Measurements from ENCODE around the gene VRK3. TPM values are rescaled to one million over a fixed set of nuclear protein-coding genes. Genes with fewer than 3 reads are reported as not detected.
A peak's percentile ranks its signal among the peaks of the same experiment; 100 is the strongest.

The VRK3 gene
- total RNA-seq, 1 donor from 2014 or later = 43.4 TPM

GRCh38 chr19:49931293-49932040 lies 93.7 kb downstream of the VRK3 start:
- no peak for TF ChIP-seq CTCF (conservative IDR thresholded peaks at IDR 0.05)
- H3K27me3 Mint-ChIP-seq (ENCODE audit: low read depth) = peaks cover 19% of the 10 kb centered on the region
- peaks cover 31% of the 10 kb centered on the region for H3K4me1 Mint-ChIP-seq
- DNase-seq (ENCODE audit: low read depth, low spot score) = no peak
- peak overlapping the region; percentile 31 for H3K4me3 Mint-ChIP-seq
- H3K9me3 Mint-ChIP-seq = peaks cover 5% of the 10 kb centered on the region
- peaks cover 26% of the 10 kb centered on the region for H3K36me3 Mint-ChIP-seq (ENCODE audit: low read depth)
- no peak overlapping the region for H3K27ac Mint-ChIP-seq (ENCODE audit: unreplicated experiment)

GRCh38 chr19:49930483-49931011 lies 94.6 kb downstream of the VRK3 start:
- Mint-ChIP-seq H3K4me1 (peaks cover 34% of the 10 kb centered on the region), H3K27ac (ENCODE audit: unreplicated experiment) (no peak overlapping the region), H3K27me3 (ENCODE audit: low read depth) (peaks cover 16% of the 10 kb centered on the region), H3K9me3 (peaks cover 5% of the 10 kb centered on the region), H3K4me3 (peak overlapping the region; percentile 96), H3K36me3 (ENCODE audit: low read depth) (peaks cover 29% of the 10 kb centered on the region)
- no peak for DNase-seq (ENCODE audit: low read depth, low spot score)
- no peak for TF ChIP-seq CTCF (conservative IDR thresholded peaks at IDR 0.05)

- peak; percentile 21 for TF ChIP-seq CTCF (conservative IDR thresholded peaks at IDR 0.05)
- peak overlapping the region; percentile 100 for H3K27ac Mint-ChIP-seq (ENCODE audit: unreplicated experiment)
- peaks cover 5% of the 10 kb centered on the region for H3K9me3 Mint-ChIP-seq
- peaks cover 39% of the 10 kb centered on the region for H3K4me1 Mint-ChIP-seq
- peaks cover 16% of the 10 kb centered on the region for H3K27me3 Mint-ChIP-seq (ENCODE audit: low read depth)
- peak overlapping the region; percentile 96 for H3K4me3 Mint-ChIP-seq
- DNase-seq (ENCODE audit: low read depth, low spot score) = peak; percentile 94
- peaks cover 31% of the 10 kb centered on the region for H3K36me3 Mint-ChIP-seq (ENCODE audit: low read depth)
These were observed 95.3 kb downstream of the VRK3 start for GRCh38 chr19:49929611-49930482.

GRCh38 chr19:49929121-49929610 lies 96.0 kb downstream of the VRK3 start, which contains the start of the genes ATF5 and NUP62:
TSS of gene ATF5 (plus strand) at chr19:49929205. CDS start at chr19:49930851, 1,646 bp downstream.
TSS of gene NUP62 (minus strand) at chr19:49929504. CDS start at chr19:49909807, 19,697 bp downstream.
- peak; percentile 95 for DNase-seq (ENCODE audit: low read depth, low spot score)
- H3K4me1 Mint-ChIP-seq = peaks cover 39% of the 10 kb centered on the region
- peaks cover 5% of the 10 kb centered on the region for H3K9me3 Mint-ChIP-seq
- H3K4me3 Mint-ChIP-seq = peak within 1 kb of the TSS; percentile 96
- peaks cover 31% of the 10 kb centered on the region for H3K36me3 Mint-ChIP-seq (ENCODE audit: low read depth)
- H3K27ac Mint-ChIP-seq (ENCODE audit: unreplicated experiment) = peak within 1 kb of the TSS; percentile 100
- TF ChIP-seq CTCF (conservative IDR thresholded peaks at IDR 0.05) = no peak
- H3K27me3 Mint-ChIP-seq (ENCODE audit: low read depth) = peaks cover 16% of the 10 kb centered on the region

Measured in neural crest cell (in vitro differentiated cells).